Fibroblast of lung (primary cell): ENCODE measurements around the gene GRHL3. TPM values are rescaled to one million over a fixed set of nuclear protein-coding genes. Genes with fewer than 3 reads are reported as not detected.
A peak's percentile ranks its signal among the peaks of the same experiment; 100 is the strongest.

Source experiments
- DNase-seq, 2 donors: peaks; one replicate each; pipeline versions ENCODE4 v3.0.0 to v3.0.0-alpha.2; 2010; ENCODE audit warnings: low read depth in 2 of 2
- H2AFZ ChIP-seq: 2 replicates; pipeline ENCODE4 v1.5.1; 2012; ENCODE audit warnings: low read length, control low read depth, inconsistent platforms
- H3K27ac ChIP-seq: 2 replicates; pipeline ENCODE4 v1.5.1; 2011; ENCODE audit warnings: low read length, control low read depth; ENCODE audit not compliant: insufficient read depth
- H3K27me3 ChIP-seq: 2 replicates; pipeline ENCODE4 v1.5.1; 2011; ENCODE audit warnings: mild to moderate bottlenecking, low read length; ENCODE audit not compliant: control insufficient read depth, insufficient read depth
- H3K36me3 ChIP-seq: 2 replicates; pipeline ENCODE4 v1.5.1; 2011; ENCODE audit warnings: low read length; ENCODE audit not compliant: control insufficient read depth, insufficient read depth
- H3K4me1 ChIP-seq: 2 replicates; pipeline ENCODE4 v1.5.1; 2011; ENCODE audit warnings: low read length; ENCODE audit not compliant: control insufficient read depth, insufficient read depth; ENCODE audit errors: extremely low read depth
- H3K4me2 ChIP-seq: 2 replicates; pipeline ENCODE4 v1.5.1; 2011; ENCODE audit warnings: low read length, control low read depth; ENCODE audit not compliant: insufficient read depth; ENCODE audit errors: extremely low read depth
- H3K4me3 ChIP-seq, 4 experiments: fragments of 200-600 bp in 1 of 4; sonication (generic) in 1 of 4; replicated peaks in 1 of 4; 2 replicates each; pipeline ENCODE4 v1.5.1; 2011 to 2016; ENCODE audit warnings: low read length in 4 of 4, low read depth in 3 of 4, mild to moderate bottlenecking in 3 of 4, control low read depth in 2 of 4, inconsistent platforms in 1 of 4, mixed read lengths in 1 of 4; ENCODE audit not compliant: insufficient read depth in 1 of 4; ENCODE audit errors: control extremely low read depth in 1 of 4
- H3K79me2 ChIP-seq: 2 replicates; pipeline ENCODE4 v1.5.1; 2012; ENCODE audit warnings: mild to moderate bottlenecking, low read length, inconsistent platforms; ENCODE audit not compliant: control insufficient read depth, insufficient read depth
- H3K9ac ChIP-seq: 2 replicates; pipeline ENCODE4 v1.5.1; 2011; ENCODE audit warnings: mild to moderate bottlenecking, low read length, control low read depth; ENCODE audit not compliant: insufficient read depth
- H3K9me3 ChIP-seq: 2 replicates; pipeline ENCODE4 v1.5.1; 2012; ENCODE audit warnings: low read depth, low read length; ENCODE audit not compliant: control insufficient read depth, insufficient read depth
- H4K20me1 ChIP-seq: 2 replicates; pipeline ENCODE4 v1.5.1; 2011; ENCODE audit warnings: low read length; ENCODE audit not compliant: control insufficient read depth, insufficient read depth; ENCODE audit errors: extremely low read depth
- CTCF ChIP-seq, 2 donors: IDR thresholded peaks in 1 of 2; conservative IDR thresholded peaks in 1 of 2; 1 replicate in 1 of 2; 2 replicates in 1 of 2; pipeline ENCODE4 v1.5.1; 2011 to 2012; ENCODE audit warnings: low read length in 2 of 2, control low read depth in 1 of 2, inconsistent platforms in 1 of 2, low read depth in 1 of 2, mild to moderate bottlenecking in 1 of 2
- EZH2 ChIP-seq: IDR thresholded peaks from 2 replicates; pipeline ENCODE4 v1.5.1; 2012; ENCODE audit warnings: low read length, control low read depth, mild to moderate bottlenecking; ENCODE audit errors: missing control alignments
- polyA plus RNA-seq, 2 donors: library from polyadenylated mRNA; depleted of rRNA in 1 of 2; stranded (reverse) in 1 of 2; unstranded in 1 of 2; fragments of >200 nt; gene quantifications; 2 replicates each; pipeline ENCODE4 v1.2.1, GENCODE V29; 2011 to 2012; ENCODE audit warnings: missing spikeins in 1 of 2
- total RNA-seq: library from RNA; depleted of rRNA; stranded (reverse); fragments of >200 nt; gene quantifications from 2 replicates; pipeline ENCODE4 v1.2.1, GENCODE V29; 2014

Gene GRHL3
- total and polyA plus RNA-seq, 2 donors (not counting 1 experiment from before 2014, with no cell fraction given), result 0.03 TPM; not detected in 1

- H4K20me1 ChIP-seq, result no peaks in the 10 kb centered on the region
- H3K4me3 ChIP-seq, result no peak overlapping the region
- no peak for DNase-seq
- no peak overlapping the region for H3K4me2 ChIP-seq
- no peaks in the 10 kb centered on the region for H3K4me1 ChIP-seq
- no peaks in the 10 kb centered on the region for H3K36me3 ChIP-seq
- TF ChIP-seq EZH2 (no peak), CTCF (conservative IDR thresholded peaks at IDR 0.05 in 1 of 2, IDR thresholded peaks at IDR 0.05 in 1 of 2; ENCODE audit: low read depth in 1 of 2, low read length in 2 of 2) (no peak)
- H3K27me3 ChIP-seq, result peaks cover 36% of the 10 kb centered on the region
- no peaks in the 10 kb centered on the region for H3K9me3 ChIP-seq
- no peak overlapping the region for H3K9ac ChIP-seq
- H3K27ac ChIP-seq, result no peak overlapping the region
- no peak overlapping the region for H2AFZ ChIP-seq
- H3K79me2 ChIP-seq, result no peaks in the 10 kb centered on the region
Observed at GRCh38 chr1:24329331-24329730, 10.2 kb downstream of the GRHL3 start.

- Histone ChIP-seq H3K9me3 (no peaks in the 10 kb centered on the region), H4K20me1 (no peaks in the 10 kb centered on the region), H3K4me3 (no peak overlapping the region), H3K9ac (no peak overlapping the region), H3K27ac (no peak overlapping the region), H2AFZ (no peak overlapping the region), H3K79me2 (no peaks in the 10 kb centered on the region), H3K27me3 (peaks cover 34% of the 10 kb centered on the region), H3K4me1 (no peaks in the 10 kb centered on the region), H3K4me2 (no peak overlapping the region), H3K36me3 (no peaks in the 10 kb centered on the region)
- peak; percentile 58 to 71 for DNase-seq
- no peak for TF ChIP-seq CTCF (conservative IDR thresholded peaks at IDR 0.05 in 1 of 2, IDR thresholded peaks at IDR 0.05 in 1 of 2; ENCODE audit: low read depth in 1 of 2, low read length in 2 of 2)
- TF ChIP-seq EZH2, result no peak
Observed at GRCh38 chr1:24329797-24330543, 10.8 kb downstream of the GRHL3 start.

GRCh38 chr1:24331961-24332673, 13.0 kb downstream of the GRHL3 start:
- H2AFZ ChIP-seq, result no peak overlapping the region
- H3K27ac ChIP-seq, result no peak overlapping the region
- H3K27me3 ChIP-seq, result peaks cover 17% of the 10 kb centered on the region
- H3K4me3 ChIP-seq, result no peak overlapping the region
- H3K9ac ChIP-seq, result no peak overlapping the region
- TF ChIP-seq CTCF (conservative IDR thresholded peaks at IDR 0.05 in 1 of 2, IDR thresholded peaks at IDR 0.05 in 1 of 2; ENCODE audit: low read depth in 1 of 2, low read length in 2 of 2) (no peak), EZH2 (no peak)
- DNase-seq, result no peak
- no peaks in the 10 kb centered on the region for H3K4me1 ChIP-seq
- H3K79me2 ChIP-seq, result no peaks in the 10 kb centered on the region
- no peaks in the 10 kb centered on the region for H3K9me3 ChIP-seq
- no peaks in the 10 kb centered on the region for H3K36me3 ChIP-seq
- no peaks in the 10 kb centered on the region for H4K20me1 ChIP-seq
- no peak overlapping the region for H3K4me2 ChIP-seq
